T47D (cell line): Measurements from ENCODE around the gene INPP5A.

Experiments used
- DNase-seq, 2 experiments: peaks; one replicate each; pipeline versions ENCODE4 v3.0.0 to v3.0.0-alpha.2; 2011 to 2012; ENCODE audit warnings: low read depth in 1 of 2, low spot score in 1 of 2
- JUND ChIP-seq: IDR thresholded peaks from 2 replicates; pipeline ENCODE4 v1.6.1; 2012; ENCODE audit warnings: low read depth
- in situ Hi-C: cut with HindIII; loops from 2 replicates; pipeline ENCODE4 v1.10.0; 2016; ENCODE audit warnings: low sequenced_read_pairs, low pct_unique_long_range_greater_than_20kb

Gene INPP5A

DNA sequence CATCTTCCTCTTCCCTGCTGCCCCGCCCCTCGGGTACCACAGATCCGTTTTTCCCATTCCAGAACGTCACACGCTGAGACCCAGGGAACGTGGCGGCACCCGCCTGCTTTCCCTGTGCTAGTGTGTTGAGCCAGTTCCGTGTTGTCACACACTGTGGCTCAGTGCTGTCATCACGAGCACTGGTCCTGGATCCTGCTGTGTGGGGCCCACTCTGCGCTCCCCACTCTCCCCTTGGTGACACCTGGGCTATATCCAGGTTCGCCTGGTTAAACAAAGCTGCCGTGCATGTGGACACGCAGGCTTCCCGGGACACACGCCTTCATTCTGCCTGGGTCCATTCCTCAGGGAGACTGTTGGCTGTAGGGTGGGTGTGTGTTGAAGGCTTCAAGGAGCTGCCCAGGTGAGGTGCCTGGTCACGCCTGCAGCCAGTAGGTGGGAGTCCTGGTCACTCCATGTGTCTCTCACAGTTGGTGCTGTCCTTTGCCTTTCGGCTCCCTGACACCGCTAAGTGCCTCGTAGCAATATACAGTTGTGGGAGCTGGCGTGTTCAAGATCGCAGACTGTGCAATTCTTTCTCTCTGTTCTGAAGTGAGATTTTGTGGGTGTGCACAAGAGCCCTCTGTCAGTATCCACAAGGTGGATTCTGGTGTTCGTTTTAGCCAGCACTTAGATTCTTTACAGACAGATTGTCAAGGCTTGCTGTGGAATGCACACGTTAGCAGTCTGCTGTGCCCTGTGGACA is 88.6 kb downstream of the INPP5A start:
- no peak for DNase-seq
- no peak for TF ChIP-seq JUND
- in situ Hi-C loops = no loop called here

- in situ Hi-C loops = no loop called here
- no peak for DNase-seq
- no peak for TF ChIP-seq JUND
Observed at GRCh38 chr10:132626761-132627665, 89.4 kb downstream of the INPP5A start.

GRCh38 chr10:132627666-132628531 is 90.3 kb downstream of the INPP5A start:
- no peak for TF ChIP-seq JUND
- in situ Hi-C loops = no loop called here

DNA sequence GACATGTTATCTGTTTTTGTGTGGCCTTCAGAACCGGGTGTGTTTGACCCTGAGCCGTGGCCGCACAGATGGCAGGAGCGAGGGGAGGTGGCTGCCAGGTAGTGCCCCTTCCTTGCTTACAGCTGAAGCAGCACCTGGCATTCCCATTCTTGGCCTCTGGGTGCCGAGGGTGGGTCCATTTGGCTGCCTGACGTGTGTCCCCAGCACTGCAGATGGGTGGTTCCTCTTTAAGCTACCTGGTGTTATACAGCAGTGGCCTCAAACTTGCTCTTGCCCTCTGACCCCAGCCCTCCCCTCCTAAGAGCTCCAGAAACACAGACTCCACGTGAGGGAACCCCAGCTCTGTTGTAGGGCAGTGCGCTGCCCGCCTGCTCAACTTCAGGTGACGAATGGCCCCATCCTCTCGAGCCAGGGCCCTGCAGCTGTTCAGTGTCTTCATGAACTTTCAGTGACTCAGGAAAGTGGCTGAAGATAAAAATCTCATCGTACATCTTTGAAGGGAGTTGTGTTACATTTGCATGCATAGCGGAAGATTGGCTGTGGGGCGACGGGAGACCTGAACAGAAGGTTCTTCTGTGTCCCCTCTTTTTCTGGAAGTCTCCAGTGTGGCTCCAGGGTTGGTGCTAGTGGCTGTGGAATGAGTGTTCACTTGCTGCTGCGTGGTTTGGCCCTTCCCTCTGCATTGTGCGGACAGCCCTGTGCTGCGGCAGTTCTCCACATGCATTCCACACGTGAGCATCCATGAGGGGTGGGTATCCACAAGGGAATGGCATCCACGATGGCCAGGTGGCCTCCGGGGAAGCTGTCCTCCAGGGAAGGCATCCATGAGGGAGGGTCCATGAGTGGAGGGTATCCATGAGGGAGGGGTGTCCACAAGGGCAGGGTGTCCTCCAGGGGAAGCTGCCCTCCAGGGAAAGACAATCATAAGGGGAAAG is 91.6 kb downstream of the INPP5A start:
- no peak for TF ChIP-seq JUND
- in situ Hi-C loops = no loop called here
- no peak for DNase-seq

More at GRCh38 chr10:132627666-132628531, 90.3 kb downstream of the INPP5A start:
- no peak for DNase-seq

GRCh38 chr10:132630156-132630555 is 92.6 kb downstream of the INPP5A start:
- TF ChIP-seq JUND = no peak
- in situ Hi-C loops = no loop called here
- DNase-seq = no peak

DNA sequence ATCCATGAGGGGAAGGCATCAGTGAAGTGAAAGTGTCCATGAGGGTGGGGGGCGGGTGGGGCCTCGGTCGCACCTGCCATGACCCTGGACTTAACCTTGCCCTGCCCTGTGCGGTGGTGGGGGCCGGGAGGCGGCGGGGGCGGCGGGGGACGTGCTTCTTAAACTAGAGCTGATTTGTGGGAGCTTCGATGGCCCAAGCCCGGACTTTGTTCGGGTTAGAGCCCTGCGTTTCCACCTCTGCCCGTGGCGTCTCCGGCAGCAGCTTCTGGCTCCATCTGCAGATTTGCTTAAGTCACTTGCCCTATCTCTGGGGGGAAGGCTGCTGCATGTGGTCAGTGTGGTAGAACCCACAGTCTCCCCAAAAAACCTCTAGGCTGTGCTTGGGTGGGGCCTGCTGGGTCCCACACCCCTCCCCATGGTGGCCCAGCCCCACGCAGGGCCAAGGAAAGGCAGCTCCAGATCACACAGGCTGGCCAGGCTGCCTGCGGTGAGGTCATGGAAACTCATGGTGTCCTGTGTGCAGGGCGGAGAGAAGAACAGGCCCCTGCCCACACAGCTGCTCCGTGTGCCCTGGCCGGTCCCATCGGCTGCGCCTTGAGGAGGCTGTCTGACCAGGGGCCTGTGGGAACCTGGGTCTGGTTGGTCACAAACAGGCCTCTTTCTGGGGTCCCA is 93.2 kb downstream of the INPP5A start:
- in situ Hi-C loops = no loop called here
- TF ChIP-seq JUND = no peak
- DNase-seq = no peak

GRCh38 chr10:132631338-132631735 is 93.8 kb downstream of the INPP5A start:
- no peak for TF ChIP-seq JUND
- no peak for DNase-seq
- in situ Hi-C loops = no loop called here

GRCh38 chr10:132632091-132632561 is 94.5 kb downstream of the INPP5A start:
- in situ Hi-C loops = no loop called here

DNA sequence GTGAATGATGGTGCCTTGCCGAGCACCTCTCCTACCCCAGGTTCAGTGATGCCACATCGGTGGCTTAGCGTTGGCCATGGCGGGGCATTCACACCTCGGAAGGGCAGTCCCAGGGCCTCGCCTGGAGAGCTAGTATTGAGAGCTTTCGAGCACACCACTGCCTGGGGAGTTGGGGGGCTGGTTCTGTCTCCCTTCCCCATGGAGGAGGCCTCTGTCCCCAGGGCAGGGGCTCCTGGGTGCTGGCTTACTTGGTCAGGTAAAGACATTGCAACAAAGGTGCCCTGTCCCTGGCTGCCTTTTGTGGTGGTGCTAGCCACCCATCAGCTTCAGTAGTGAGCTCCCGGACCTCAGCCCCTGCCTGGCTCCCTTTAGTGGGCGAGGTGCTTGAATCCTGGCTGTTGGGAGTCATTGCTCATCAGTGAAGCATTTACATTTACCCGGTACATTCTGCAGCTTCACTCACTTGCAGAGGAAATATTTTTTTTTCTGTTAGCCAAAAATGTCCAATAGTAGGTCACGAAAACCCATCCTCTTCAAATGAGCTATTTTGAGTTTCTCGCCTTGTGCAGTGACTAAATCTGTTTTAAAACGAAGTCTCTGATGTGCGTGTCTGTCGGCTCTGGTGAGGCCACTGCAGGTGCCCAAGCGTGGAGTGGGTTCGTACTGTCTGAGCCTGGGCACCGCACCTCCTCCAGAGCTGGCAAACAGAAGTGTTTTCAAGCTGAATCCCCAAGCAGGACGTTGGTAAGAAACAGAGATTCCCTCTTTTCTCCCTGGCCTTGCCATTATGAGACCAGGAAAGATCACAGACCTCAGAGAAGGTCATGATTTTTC is 95.5 kb downstream of the INPP5A start:
- in situ Hi-C loops = no loop called here
- no peak for TF ChIP-seq JUND
- DNase-seq = no peak

More at GRCh38 chr10:132632091-132632561, 94.5 kb downstream of the INPP5A start:
- no peak for TF ChIP-seq JUND
- DNase-seq = no peak
